HepG2 (cell line): ENCODE results near the gene MTA1. TPM values are rescaled to one million over a fixed set of nuclear protein-coding genes. Genes with fewer than 3 reads are reported as not detected.

ENCODE experiments used
- MEIS1 ChIP-seq: sonication (generic); formaldehyde crosslinking; IDR thresholded peaks from 2 replicates; pipeline ENCODE4 v1.9.0; 2021; ENCODE audit warnings: mild to moderate bottlenecking, missing genetic modification reagents, moderate library complexity, borderline replicate concordance
- NFYB ChIP-seq: sonication (generic); formaldehyde crosslinking; IDR thresholded peaks from 2 replicates; pipeline ENCODE4 v1.4.0; 2020; ENCODE audit warnings: missing genetic modification reagents
- ZNF10 ChIP-seq: sonication (generic); formaldehyde crosslinking; IDR thresholded peaks from 2 replicates; pipeline ENCODE4 v1.4.0; 2020; ENCODE audit warnings: mild to moderate bottlenecking, low read depth, missing genetic modification reagents, borderline replicate concordance
- ZNF44 ChIP-seq: sonication (generic); formaldehyde crosslinking; IDR thresholded peaks from 2 replicates; pipeline ENCODE4 v1.5.1; 2020; ENCODE audit warnings: mild to moderate bottlenecking, missing genetic modification reagents
- ZNF550 ChIP-seq: sonication (generic); formaldehyde crosslinking; IDR thresholded peaks from 2 replicates; pipeline ENCODE4 v1.4.0; 2020; ENCODE audit warnings: mild to moderate bottlenecking, missing genetic modification reagents, borderline replicate concordance
- ZNF615 ChIP-seq: sonication (generic); formaldehyde crosslinking; IDR thresholded peaks from 2 replicates; pipeline ENCODE4 v1.5.0; 2020; ENCODE audit warnings: mild to moderate bottlenecking, missing genetic modification reagents, borderline replicate concordance
- ZNF678 ChIP-seq: sonication (generic); formaldehyde crosslinking; IDR thresholded peaks from 2 replicates; pipeline ENCODE4 v1.4.0; 2020; ENCODE audit warnings: mild to moderate bottlenecking, missing genetic modification reagents
- polyA plus RNA-seq, 8 experiments: library from polyadenylated mRNA; depleted of rRNA in 3 of 8; stranded (reverse) in 7 of 8; unstranded in 1 of 8; fragments of >200 nt; fragmentation: Illumina TruSeq in 4 of 8; extraction: Trizol in 4 of 8; gene quantifications; 2 replicates each; pipeline versions ENCODE4 v1.2.1 to v1.2.3, GENCODE V29; 2011 to 2016; ENCODE audit warnings: low read depth in 4 of 8, missing spikeins in 1 of 8, mixed read lengths in 1 of 8; ENCODE audit not compliant: insufficient read depth in 1 of 8
- total RNA-seq, 5 experiments: library from RNA; depleted of rRNA; stranded (reverse); fragments of >200 nt; fragmentation: Illumina TruSeq; extraction: Trizol; gene quantifications; 2 replicates each; pipeline ENCODE4 v1.2.3, GENCODE V29; 2016; ENCODE audit warnings: low read depth in 1 of 5
- TF ChIP-seq, protein P1 (sequence below): sonication (generic); formaldehyde crosslinking; IDR thresholded peaks from 2 replicates; pipeline ENCODE4 v1.5.0; 2020; ENCODE audit warnings: mild to moderate bottlenecking, missing genetic modification reagents, borderline replicate concordance
- TF ChIP-seq, protein P2 (sequence below): sonication (generic); formaldehyde crosslinking; IDR thresholded peaks from 2 replicates; pipeline ENCODE4 v1.4.0; 2020; ENCODE audit warnings: mild to moderate bottlenecking, missing genetic modification reagents
- TF ChIP-seq, protein P3 (sequence below): sonication (generic); formaldehyde crosslinking; IDR thresholded peaks from 2 replicates; pipeline ENCODE4 v1.8.1; 2023; ENCODE audit warnings: mild to moderate bottlenecking, moderate library complexity, missing genetic modification reagents
- TF ChIP-seq, protein P4 (sequence below), 2 experiments: sonication (generic) in 1 of 2; formaldehyde crosslinking in 1 of 2; IDR thresholded peaks; 2 replicates each; pipeline versions ENCODE4 v1.4.0 to v1.6.1; 2016 to 2020; ENCODE audit warnings: borderline replicate concordance in 1 of 2, low read depth in 1 of 2, mild to moderate bottlenecking in 1 of 2, missing genetic modification reagents in 1 of 2
- TF ChIP-seq, protein P5 (sequence below): sonication (generic); formaldehyde crosslinking; conservative IDR thresholded peaks from 2 replicates; pipeline ENCODE4 v1.4.0; 2020; ENCODE audit warnings: mild to moderate bottlenecking, missing genetic modification reagents, moderate library complexity

The MTA1 gene
- total and polyA plus RNA-seq, 2 of the 13 experiments (the other 11 are each of a cell fraction or from before 2014, with no cell fraction given): 35.2 to 85.8 TPM

DNA sequence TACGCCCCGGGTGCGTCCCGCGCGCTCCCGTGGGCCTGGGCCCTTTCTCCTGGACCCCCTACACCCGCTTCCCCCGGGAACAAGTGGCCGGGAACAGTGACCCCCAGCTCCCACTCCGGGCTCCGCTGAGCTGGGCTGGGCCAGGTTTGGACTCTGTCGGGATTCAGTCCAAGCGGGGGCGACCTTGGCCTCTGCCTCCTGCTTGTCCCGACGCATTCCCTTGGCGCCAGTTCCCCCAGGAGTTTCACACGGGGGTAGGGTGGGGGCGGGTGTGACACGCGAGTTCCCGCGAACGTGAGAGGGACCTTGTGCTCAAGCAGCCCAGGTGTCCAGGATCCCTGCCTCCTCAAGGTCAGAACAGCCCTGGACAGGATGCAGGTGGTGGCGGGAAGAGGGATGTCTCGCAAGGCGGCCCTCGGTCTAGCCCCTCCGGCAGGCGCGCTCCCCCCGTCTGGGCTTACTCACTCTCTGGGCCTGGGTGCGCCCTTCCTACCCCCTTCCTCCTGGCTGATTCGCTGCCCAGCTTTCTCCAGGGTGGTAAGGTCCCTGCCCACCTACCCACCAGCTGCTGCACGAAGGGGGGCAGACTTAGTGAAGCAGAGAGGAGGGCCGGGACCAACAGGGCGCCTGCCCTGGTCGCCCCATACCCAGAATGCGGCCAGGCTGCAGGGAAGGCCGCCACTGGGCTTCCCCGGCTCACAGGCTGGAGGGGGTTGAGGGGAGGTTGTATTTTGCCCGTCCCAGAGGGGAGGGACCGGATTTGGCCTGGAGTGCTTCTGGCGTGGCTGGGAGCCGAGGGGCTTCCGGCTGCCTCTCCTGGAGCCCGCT, 55.9 kb downstream of the MTA1 start (continued):
- TF ChIP-seq, protein P1, sequence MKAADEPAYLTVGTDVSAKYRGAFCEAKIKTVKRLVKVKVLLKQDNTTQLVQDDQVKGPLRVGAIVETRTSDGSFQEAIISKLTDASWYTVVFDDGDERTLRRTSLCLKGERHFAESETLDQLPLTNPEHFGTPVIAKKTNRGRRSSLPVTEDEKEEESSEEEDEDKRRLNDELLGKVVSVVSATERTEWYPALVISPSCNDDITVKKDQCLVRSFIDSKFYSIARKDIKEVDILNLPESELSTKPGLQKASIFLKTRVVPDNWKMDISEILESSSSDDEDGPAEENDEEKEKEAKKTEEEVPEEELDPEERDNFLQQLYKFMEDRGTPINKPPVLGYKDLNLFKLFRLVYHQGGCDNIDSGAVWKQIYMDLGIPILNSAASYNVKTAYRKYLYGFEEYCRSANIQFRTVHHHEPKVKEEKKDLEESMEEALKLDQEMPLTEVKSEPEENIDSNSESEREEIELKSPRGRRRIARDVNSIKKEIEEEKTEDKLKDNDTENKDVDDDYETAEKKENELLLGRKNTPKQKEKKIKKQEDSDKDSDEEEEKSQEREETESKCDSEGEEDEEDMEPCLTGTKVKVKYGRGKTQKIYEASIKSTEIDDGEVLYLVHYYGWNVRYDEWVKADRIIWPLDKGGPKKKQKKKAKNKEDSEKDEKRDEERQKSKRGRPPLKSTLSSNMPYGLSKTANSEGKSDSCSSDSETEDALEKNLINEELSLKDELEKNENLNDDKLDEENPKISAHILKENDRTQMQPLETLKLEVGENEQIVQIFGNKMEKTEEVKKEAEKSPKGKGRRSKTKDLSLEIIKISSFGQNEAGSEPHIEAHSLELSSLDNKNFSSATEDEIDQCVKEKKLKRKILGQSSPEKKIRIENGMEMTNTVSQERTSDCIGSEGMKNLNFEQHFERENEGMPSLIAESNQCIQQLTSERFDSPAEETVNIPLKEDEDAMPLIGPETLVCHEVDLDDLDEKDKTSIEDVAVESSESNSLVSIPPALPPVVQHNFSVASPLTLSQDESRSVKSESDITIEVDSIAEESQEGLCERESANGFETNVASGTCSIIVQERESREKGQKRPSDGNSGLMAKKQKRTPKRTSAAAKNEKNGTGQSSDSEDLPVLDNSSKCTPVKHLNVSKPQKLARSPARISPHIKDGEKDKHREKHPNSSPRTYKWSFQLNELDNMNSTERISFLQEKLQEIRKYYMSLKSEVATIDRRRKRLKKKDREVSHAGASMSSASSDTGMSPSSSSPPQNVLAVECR (CRISPR knock-in tag): peak; percentile 12
- no peak for TF ChIP-seq ZNF44 (CRISPR knock-in tag)
- no peak for TF ChIP-seq ZNF10
- TF ChIP-seq, protein P2, sequence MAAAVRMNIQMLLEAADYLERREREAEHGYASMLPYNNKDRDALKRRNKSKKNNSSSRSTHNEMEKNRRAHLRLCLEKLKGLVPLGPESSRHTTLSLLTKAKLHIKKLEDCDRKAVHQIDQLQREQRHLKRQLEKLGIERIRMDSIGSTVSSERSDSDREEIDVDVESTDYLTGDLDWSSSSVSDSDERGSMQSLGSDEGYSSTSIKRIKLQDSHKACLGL (CRISPR knock-in tag): no peak
- 0 out of 2 replicates have a peak, but pooled peaks have one; percentile 5 for TF ChIP-seq NFYB (CRISPR knock-in tag)
- 0 out of 2 replicates have a peak, but pooled peaks have one; percentile 50 for TF ChIP-seq MEIS1 (CRISPR knock-in tag)
- TF ChIP-seq, protein P3, sequence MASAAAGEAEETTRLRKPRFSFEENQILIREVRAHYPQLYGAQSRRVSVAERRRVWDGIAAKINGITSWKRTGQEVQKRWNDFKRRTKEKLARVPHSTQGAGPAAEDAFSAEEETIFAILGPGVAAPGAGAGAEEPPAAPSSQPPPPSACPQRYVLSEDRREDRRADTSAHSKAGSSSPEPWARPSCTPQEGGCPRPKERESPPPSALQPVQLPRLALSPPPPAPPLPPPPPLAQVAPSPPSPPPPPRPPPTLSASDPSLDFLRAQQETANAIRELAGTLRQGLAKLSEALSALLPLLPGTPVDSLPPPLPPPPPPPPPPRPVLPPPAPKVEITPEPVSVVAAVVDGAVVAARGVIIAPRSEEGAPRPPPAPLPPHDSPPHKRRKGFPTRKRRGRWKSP (CRISPR knock-in tag): no peak
- no peak for TF ChIP-seq ZNF550 (CRISPR knock-in tag)
- TF ChIP-seq, protein P4, sequence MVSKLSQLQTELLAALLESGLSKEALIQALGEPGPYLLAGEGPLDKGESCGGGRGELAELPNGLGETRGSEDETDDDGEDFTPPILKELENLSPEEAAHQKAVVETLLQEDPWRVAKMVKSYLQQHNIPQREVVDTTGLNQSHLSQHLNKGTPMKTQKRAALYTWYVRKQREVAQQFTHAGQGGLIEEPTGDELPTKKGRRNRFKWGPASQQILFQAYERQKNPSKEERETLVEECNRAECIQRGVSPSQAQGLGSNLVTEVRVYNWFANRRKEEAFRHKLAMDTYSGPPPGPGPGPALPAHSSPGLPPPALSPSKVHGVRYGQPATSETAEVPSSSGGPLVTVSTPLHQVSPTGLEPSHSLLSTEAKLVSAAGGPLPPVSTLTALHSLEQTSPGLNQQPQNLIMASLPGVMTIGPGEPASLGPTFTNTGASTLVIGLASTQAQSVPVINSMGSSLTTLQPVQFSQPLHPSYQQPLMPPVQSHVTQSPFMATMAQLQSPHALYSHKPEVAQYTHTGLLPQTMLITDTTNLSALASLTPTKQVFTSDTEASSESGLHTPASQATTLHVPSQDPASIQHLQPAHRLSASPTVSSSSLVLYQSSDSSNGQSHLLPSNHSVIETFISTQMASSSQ (IDR thresholded peaks at IDR 0.05; ENCODE audit: low read depth): no peak
- TF ChIP-seq, protein P4 (CRISPR knock-in tag; IDR thresholded peaks at IDR 0.05; ENCODE audit: borderline replicate concordance): 0 out of 2 replicates have a peak, but pooled peaks have one; percentile 30
- TF ChIP-seq, protein P5, sequence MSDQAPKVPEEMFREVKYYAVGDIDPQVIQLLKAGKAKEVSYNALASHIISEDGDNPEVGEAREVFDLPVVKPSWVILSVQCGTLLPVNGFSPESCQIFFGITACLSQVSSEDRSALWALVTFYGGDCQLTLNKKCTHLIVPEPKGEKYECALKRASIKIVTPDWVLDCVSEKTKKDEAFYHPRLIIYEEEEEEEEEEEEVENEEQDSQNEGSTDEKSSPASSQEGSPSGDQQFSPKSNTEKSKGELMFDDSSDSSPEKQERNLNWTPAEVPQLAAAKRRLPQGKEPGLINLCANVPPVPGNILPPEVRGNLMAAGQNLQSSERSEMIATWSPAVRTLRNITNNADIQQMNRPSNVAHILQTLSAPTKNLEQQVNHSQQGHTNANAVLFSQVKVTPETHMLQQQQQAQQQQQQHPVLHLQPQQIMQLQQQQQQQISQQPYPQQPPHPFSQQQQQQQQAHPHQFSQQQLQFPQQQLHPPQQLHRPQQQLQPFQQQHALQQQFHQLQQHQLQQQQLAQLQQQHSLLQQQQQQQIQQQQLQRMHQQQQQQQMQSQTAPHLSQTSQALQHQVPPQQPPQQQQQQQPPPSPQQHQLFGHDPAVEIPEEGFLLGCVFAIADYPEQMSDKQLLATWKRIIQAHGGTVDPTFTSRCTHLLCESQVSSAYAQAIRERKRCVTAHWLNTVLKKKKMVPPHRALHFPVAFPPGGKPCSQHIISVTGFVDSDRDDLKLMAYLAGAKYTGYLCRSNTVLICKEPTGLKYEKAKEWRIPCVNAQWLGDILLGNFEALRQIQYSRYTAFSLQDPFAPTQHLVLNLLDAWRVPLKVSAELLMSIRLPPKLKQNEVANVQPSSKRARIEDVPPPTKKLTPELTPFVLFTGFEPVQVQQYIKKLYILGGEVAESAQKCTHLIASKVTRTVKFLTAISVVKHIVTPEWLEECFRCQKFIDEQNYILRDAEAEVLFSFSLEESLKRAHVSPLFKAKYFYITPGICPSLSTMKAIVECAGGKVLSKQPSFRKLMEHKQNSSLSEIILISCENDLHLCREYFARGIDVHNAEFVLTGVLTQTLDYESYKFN (CRISPR knock-in tag): 0 out of 2 replicates have a peak, but pooled peaks have one; percentile 33
- no peak for TF ChIP-seq ZNF615 (CRISPR knock-in tag)
- TF ChIP-seq ZNF678 (CRISPR knock-in tag): 0 out of 2 replicates have a peak, but pooled peaks have one; percentile 48
